Posterior cingulate gyrus (tissue), 11 donors: Measurements from ENCODE around the gene WWTR1.

Experiments used
- DNase-seq, 10 donors: peaks; one replicate each; pipeline versions ENCODE4 v3.0.0 to v3.0.0-alpha.2; 2020 to 2021; ENCODE audit warnings: mixed read lengths in 3 of 10
- intact Hi-C: fragments of 100-400 bp; cut with DNase I; formaldehyde crosslinking; loops from one replicate; pipeline ENCODE4 v1.15.1; 2023

Gene WWTR1

DNA sequence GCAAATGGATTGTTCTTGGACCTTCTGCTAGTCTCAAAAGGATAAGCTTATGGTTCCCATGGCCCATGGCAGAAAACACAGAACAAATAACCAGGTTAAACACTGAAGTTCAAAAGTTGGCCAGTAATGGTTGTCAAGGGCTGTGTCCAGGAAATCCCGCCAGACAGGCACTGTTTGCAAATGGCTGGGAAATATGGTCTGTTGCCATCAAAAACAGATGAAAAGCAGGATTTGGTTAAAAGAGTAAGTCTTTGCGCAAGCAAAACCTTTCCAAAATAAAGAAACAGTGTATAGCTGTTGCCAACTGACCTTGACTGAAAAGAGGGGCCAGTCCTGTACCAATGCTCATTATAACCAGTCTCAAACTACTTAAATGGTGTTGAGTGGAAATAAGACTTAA is 58.6 kb downstream of the WWTR1 start:
- intact Hi-C loops, result no loop called here
- DNase-seq, result no peak

DNA sequence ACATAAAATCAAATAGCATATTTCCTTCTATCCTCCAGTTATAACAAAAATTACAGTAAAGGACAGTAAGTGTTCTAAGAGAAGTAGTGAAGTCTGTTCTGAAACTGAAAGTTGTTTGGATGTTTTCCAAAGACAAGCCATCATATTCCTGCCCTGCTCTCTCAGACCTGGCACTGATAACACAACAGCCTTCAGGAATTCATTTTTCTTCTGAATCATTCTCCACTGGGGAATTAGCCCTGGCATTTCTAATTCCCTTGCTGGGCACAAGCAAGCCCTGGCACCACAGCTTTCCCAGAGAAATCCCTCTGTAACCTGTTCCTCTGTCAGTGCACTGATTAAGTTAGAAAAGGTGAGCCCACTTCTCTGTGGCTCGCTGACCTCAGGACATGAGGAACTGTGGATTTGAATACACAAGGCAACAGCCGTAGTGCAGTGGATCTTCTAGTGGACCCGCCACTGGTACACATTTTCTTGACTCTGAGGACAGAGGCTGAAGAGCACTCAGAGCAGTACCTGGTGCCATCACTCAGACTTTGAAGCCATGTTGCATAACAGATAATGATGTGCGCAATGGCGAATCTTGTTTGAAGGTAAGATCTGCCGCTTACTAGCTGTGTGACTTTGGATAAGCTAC is 61.6 kb downstream of the WWTR1 start:
- intact Hi-C loops, result no loop called here

DNA sequence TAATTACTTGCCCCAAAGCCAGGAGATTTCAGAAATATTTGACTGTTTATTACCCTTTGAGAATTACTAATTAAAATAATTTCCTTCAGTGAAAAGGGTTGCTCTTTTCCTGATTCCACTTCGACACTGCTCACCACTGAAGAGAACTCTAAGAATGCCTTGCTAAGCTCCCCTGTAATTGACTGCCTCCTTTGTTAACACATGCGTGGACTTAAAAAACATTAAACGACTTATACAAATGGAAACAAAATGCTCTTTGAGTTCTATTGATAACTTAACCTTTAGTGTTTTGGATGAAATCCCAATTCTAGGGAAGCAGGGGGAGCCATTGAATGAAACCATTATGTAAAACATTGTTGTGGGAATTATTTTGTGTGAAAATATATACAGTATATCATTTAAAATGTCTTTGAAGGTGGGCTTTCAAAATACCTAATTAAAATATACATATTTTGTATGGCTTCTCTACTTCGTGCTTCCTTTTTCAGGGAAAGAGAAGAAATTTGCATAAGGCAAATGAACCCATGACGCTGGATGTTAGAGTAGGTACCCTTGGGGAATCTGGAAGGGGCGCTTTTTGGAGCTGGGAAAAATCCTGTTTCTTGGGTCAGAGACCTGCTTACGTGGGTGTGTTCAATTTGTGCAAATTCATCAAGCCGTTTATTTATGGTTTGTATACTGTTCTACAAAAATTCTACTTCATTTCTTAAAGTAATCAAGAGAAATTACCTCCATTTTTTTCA is 64.2 kb downstream of the WWTR1 start:
- intact Hi-C loops, result no loop called here
- no peak for DNase-seq

More for the DNA sequence above, 61.6 kb downstream of the WWTR1 start:
- no peak for DNase-seq

DNA sequence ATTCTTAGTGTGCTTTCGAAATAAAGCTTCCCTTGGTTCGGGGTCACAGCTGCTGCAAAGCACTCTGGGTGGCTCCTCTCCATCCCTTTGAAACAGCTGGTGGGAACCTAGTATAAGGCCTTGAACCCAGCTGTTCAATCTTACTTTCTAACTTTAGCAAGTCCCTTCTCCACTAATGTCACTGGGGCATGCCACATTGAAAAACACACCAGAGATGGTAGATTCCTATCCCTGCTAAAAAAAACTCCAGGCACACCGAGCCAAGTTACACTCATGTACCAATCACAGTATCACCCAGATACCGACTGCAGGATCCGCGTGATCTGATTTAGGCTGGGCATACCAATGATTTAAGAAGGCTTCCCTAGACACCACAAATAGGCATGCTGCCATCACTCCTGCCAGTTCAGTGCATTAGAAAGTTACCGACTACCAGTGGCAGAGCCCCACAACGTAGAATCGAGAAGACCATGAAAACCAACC is 65.0 kb downstream of the WWTR1 start:
- intact Hi-C loops, result no loop called here
- no peak for DNase-seq

DNA sequence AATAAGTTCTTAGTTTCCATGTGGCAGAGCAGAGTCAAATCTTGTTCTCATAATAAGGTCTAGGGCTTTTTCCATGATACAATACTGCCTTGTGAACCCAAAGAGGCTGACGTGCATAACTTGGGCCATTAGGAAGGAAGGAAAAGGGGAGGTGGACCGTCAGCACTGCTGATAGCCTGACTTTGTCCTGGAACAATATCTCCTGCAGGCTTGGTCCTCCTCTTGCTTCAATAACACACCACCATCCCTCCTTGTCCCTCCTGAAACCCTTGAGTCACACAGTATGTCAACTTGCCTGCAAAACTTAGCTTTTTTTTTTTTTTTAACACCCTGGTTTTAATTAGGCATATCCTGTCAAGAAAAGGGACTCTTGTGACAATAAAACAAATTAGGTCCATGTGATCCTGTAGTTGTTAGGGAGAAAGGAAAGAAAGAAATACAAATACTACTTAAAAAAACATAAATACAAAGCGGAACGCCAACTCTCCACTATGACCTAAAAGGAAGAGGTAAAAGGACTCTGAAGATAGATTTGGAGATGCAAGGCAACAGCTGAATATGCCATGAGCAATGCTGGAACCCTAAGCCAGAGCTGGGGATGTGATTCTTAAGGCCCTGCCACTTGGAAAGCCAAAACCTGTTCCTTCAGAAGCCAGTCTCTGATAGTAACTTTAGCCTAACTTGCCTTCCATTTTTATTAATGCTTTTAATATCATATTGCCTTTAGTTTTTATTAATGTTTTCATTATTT is 67.0 kb downstream of the WWTR1 start:
- intact Hi-C loops, result no loop called here

DNA sequence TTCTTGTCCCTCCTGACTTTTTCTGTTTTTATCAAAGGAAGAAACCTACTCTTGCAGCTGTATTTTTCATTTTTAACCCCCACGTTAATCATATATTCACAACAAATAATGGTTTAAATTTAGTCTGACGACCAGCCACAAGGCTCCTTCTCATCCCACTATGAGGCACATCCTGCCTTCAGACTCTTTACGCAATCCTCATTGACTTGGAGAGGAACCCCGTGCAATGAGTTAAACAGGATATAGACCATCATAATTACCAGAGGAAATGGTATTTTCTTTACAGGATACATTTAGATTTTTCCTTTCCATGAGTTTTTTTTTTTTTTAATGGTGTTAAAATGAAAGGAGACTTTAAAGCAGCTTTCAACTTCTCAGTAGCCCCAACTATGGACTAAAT is 68.5 kb downstream of the WWTR1 start:
- intact Hi-C loops, result no loop called here

More for the DNA sequence above, 67.0 kb downstream of the WWTR1 start:
- DNase-seq, result no peak

DNA sequence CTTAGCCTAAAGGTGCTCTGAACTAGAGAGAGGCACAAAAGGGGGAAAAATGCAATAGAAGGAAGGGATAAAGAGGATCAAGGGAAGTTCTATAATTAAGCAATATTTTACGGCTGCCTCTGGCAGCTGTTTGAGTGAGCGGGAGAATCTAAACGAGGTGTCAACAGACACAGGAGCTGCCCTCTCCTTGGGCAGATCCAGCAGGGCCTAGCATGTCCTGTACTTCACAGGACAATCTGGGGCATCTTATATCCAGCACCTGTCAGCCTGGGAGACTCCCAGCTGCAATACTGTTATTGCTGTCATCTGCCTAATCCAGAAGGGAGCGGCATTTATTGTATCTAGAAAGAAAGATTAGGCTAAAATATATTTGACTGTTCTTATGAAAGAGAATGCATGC is 68.9 kb downstream of the WWTR1 start:
- intact Hi-C loops, result no loop called here
- no peak for DNase-seq

More for the DNA sequence above, 68.5 kb downstream of the WWTR1 start:
- DNase-seq, result no peak

DNA sequence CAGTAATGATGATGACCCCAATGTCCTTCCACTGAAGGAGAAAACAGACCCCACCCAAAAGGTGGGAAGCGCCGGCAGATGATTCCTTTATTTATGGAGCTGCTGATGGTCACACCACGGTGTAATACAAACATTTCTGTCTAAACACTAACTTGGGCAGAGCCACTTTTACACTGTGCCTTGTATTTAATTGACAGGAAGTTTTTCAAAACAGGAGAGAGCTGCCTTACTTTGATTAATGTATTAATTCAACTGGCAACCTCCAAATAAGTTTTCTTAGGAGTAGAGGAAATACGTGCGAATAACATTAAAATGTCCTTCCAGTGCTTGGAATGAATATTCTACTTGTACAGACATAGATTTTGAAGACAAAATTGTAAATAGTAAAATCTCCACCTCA is 70.4 kb downstream of the WWTR1 start:
- DNase-seq, result no peak
- intact Hi-C loops, result no loop called here

DNA sequence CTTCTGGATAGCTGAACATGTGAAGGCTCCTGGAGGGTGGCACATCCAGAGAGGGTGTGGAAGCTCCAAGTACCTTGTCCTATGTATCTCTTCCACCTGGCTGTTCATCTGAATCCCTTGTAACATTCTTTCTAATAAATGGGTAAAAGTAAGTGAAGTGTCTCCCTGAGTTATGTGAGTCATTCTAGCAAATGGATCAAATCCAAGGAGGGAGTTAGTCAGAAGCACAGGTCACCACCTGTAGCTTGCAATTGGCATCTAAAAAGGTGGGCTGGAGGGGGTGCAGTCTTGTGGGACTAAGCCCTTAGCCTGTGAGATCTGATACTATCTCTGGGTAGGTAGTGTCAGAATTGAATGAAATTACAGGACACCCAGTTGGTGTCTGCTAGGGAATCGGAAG is 71.0 kb downstream of the WWTR1 start:
- intact Hi-C loops, result no loop called here
- DNase-seq, result no peak

DNA sequence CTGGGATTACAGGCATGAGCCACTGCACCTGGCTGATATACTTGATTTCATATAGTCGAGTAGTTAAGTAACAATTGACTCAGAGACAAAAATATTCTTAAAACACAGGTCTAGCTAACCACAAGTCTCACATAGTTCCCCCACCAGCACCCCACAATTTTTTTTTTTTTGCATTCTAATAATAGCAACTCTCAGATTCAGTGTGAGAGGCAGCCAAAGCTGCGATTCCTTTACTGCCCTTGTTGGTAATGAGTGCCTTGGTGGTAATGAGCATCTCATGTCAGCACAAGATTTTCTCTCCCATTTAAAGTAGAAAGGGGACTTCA is 72.5 kb downstream of the WWTR1 start:
- intact Hi-C loops, result no loop called here

DNA sequence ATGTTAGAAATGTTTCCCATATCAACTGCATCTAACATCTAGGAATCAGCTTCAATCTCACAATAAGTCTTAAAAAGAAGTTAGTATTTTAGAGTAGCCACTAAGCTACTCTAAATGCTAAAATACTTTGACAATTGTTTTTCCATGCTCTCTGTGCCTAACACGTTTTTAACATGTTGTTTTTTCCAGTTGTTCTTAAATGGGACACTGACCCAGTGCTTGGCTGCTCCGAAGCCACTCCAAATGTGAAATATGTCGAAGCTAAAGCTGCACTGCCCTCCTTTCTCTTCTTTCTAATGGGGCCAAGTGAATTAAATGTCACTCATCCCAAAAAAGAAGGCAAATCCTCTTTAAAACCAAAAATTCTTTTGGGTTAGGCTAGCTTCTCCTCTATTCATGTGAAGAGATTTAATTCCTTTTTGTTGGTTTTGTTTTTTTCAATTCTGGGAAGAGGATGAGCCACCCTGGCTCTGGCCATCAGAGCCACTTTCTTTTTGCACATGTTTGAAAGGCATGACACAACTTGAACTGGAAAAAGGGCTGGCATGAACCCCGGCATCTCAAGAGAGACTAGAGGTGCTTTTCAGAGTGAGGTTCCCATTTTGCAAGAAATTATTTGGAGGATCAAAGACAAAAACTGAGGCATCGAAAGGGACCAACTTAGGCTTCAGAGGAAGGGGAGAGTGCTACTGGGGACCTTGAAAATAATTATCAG is 73.7 kb downstream of the WWTR1 start:
- intact Hi-C loops, result no loop called here
- no peak for DNase-seq

More for the DNA sequence above, 72.5 kb downstream of the WWTR1 start:
- DNase-seq, result no peak

DNA sequence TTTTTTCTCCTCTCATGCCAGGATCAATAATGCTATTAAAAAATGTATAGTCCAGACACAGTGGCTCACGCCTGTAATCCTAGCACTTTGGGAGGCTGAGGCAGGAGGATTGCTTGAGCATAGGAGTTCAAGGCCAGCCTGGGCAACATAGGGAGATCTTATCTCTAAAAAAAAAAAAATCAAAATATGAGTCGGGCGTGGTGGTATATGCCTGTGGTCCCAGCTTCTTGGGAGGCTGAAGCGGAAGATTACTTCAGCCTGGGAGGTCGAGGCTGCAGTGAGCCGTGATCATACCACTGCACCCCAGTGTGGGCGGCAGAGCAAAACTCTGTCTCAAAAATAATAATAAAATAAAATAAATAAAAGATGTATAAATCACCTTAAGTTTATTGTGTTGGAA is 75.4 kb downstream of the WWTR1 start:
- DNase-seq, result no peak
- intact Hi-C loops, result no loop called here

DNA sequence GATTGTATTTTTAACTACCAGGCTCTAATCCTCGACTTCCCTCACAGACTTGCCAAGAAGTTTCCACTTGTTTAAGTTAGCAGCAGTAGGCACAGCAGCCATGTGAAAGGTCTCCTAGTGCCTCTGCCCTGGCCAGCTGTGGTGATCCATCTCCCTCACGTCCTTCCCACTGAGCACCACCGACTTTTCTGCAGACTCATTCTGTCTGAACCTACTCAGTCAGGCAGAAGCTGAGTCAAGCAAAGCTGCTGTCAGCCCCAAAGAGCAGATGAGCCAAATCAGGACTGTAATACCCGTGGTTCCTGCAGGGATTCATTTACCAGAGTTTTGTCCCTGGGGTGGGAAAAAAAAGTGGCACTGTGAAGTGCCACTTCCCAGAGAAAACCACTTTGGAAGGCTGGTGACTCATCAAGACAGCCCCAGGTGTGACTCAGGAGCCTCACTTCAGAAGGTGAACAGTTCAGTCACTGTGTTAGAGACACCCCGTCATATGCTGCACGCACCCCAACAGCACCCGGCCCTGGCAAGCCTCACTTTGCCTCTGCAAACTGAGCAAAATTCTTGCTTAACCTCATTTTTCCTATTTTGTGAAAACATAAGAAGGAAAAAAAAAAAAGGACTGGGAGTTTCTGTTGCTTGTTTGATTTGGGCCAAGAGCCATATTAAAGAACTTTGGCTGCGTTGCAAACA is 76.0 kb downstream of the WWTR1 start:
- intact Hi-C loops, result no loop called here
- peak in 3 of 10 donors; percentile 17 to 20 (median 18) for DNase-seq

DNA sequence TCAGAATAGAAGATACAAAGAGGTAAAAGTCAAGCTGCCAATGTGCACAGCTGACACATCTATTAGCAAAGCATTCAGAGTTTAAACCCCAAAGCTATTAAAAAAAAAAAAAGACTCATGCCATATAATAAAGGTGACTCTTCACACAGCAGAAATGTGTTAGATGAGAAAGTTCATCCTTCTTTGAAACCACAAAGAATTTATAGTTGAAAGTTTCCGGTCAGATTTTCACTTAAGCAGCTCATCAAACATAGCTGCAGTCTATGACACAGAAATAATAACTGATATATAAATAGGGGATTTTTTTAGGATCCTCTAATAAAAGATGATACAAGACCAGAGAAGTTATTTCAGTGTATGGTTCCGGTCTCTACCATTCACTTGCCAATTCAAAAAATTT is 76.6 kb downstream of the WWTR1 start:
- DNase-seq, result no peak
- intact Hi-C loops, result no loop called here

DNA sequence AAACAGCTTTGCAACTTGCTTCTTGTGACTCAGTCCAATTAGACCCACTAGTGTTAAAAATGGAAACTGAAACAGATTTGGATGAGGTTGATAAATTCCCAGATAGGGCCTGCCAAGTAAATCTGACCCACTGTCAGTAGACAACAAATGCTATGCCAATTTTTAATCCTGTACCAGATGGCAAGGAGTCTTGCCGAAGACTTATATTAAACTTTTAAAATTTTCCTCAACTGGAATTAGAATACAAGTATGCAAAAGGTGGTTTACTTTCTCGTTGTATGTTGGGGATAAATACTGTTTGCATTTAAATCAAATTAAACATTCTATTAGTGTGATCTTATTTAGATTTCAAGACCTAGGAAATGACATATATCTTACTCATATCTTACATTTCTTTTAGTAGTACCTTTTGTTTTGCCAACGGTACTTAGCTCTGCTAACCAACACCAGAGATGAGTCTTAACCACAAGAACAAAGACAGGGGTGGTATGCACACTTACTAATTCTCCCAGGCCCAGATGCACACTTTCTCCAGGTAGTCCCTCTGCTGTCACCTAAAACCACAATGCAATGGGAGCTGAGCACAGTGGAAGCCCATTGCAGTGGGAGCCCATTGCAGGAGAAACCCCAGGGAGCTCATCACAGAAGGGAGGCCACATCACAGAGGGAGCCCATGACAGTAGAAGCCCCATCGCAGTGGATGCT is 77.8 kb downstream of the WWTR1 start:
- intact Hi-C loops, result no loop called here
- no peak for DNase-seq

DNA sequence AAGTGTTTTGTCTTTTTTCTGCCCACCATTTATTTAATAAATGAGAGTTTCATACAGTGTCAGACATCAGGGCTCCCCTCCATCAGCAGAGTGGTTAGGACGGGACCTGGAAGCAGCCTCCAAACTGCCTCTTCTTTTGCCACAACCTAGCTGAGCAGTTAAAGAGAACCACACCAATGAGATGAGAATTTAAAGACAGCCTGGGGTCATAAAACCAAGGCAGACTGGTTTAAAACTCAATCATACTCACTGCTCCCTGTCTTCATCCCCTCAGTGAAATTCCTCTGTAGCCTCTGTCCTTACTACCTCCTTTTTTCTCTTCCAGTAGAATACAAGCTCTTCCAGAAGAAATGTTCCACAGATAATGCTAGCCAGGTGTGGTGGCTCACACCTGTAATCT is 78.7 kb downstream of the WWTR1 start:
- no peak for DNase-seq
- intact Hi-C loops, result no loop called here

DNA sequence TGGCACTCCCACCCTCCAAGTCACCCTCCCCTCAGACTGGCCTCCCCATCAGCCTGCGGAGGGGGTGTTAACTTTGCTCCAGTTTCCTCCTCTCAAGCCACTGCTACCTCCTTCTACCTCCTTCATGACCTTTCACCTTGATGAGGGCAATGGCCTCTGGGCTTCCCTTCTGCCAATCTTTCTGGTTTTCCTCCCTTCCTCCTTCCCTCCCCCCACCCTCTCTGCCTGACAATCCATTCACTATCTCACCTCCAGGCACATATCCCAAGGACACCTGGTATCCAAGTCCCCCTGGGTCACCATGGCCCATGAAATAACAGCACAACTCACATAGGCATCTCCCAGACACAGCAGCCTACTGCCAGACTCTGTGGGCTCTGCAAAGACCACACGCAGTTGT is 80.0 kb downstream of the WWTR1 start:
- no peak for DNase-seq
- intact Hi-C loops, result no loop called here

DNA sequence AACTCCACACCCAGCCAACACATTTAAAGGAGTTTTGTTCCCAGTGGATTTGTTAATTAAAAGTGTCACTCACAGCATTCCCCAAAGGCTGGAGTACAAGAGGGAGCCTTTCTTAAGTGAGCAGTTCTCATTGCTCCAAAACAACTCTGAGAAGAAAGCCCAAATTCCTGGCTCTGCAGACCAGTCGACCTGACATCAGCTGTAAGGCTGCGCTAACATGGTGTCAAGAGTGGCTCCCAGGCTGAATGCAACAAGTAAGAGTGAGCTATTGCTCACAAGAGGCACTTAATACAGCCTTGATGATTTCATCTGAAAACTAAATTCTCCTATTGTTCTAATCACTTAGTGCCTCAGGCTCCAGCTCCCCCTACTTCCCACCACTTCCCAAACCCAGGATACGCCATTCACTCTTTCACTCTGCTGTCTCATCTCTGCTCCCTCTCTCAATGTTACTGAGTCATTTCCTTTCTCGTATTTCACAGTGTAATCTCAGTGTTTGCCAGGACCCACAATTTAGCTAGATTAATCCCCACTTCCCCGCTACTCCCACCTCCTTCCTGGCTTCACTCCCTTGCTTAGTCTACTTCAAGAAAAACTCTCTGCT is 81.8 kb downstream of the WWTR1 start:
- intact Hi-C loops, result no loop called here

DNA sequence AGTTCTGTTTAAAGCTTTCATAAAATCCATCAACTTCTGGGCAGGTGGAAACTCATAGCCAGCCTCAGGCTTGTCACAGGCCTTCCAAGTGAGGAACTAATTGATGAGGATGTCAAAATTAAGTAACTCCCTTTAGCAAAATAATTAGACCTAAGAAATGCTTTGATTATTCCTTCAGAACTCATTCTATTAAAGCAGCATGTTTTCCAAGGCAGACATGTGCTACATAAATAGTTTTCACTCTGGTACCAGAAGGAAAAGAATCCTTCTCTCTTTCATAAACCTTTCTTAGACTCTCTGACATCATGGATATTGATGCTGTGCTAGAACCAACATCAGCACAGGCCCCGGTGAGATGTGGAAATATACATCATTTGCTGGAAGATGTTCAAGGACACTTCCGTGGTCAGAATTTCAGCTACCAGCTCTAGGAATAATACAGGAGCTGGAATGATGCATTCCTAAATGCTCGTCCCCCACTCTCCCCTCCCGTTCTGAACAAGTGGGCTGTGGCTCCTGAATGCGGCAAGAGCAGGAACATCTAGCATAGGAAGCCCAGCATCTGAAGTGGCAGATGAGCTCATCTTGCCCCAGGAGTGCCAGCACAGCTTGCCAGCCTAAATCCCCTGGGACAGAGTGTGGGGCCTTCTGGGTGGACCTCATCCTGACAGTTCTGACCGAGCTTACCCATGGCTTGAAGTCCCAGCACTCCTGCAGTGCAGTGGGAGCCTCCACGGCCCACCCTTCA is 82.4 kb downstream of the WWTR1 start:
- intact Hi-C loops, result no loop called here
- DNase-seq, result peak in 5 of 10 donors; percentile 24 to 88 (median 64)

More for the DNA sequence above, 81.8 kb downstream of the WWTR1 start:
- no peak for DNase-seq
